Middle frontal gyrus (tissue), 1 donor: ENCODE results near the gene CHD9.

Source experiments
- DNase-seq: peaks from one replicate; pipeline ENCODE4 v3.0.0-alpha.2; 2015; ENCODE audit warnings: low spot score; ENCODE audit errors: extremely low spot score

The CHD9 gene

DNA sequence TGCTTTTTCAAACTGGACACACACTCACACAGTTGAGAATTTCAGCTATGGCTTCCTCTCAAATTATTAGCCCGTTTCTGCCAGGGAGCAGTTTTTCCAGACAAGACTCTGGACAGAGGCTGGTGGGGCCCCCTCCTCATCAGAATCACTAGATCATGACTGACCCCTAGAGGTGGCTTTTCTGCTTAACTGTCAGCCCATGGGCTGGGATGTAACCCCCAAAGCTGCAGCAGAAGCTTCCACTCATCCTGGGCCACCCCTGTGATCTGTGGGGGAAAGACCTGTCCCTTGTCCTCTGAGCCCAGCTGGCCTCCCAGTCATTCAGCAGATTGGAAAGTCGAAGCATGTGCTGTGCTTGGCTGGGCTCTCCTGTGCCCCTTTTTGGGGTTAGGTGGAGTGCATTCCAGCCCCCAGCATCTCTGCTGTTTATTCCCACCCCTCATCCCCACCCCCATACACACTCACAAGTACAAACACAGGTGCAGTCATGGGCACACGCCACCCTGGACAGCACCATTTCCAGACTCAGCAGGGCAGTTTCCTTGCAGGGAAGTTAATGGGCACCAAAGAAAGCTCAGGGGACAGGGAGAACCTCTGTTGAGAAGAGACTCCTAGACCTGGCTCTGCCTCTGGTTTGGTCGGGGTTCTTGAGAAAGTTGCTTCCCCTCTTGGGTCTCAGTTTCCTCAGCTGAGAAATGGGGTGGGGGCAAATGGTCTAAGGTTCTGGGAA is 301.9 kb downstream of the CHD9 start:
- no peak for DNase-seq

- DNase-seq = no peak
Observed at GRCh38 chr16:53357208-53357586, 302.4 kb downstream of the CHD9 start.

DNA sequence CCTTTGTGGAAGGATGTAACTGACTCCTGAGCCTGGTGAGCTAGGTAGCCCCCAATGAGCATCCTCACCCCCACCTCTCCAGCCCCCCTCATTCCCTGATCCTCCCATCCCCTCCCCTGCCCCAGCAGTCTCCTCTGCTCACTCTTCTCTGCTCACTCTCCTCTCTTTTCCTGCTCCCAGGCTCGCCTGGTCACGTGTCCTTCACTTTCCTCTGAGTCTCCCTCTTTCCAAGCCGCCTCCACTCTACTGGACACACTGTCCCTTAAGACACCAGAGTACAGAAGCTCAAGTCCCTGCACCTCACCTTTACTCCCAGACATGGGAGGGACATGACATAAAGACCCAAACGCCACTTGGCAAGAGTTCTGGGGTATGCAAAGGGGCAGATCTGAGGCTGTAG is 303.2 kb downstream of the CHD9 start:
- DNase-seq = no peak

DNA sequence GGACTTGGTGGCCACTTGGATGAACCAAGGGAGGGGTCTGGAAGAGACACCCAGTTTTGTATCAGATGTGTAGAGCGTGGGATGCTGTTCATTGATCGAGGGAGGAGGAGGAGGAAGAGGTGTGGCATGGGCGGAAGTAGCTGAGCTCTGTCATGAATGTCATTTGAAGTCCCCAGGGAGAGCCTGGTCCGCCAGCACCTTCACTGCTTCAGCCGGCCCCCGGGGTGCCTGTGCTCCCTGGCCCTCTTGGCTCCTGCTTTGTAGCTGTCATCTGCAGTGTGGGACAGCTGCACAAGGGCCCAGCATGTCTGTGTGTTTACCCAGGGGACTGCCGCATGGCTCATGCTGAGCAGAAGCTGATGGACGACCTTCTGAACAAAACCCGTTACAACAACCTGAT is 304.1 kb downstream of the CHD9 start:
- DNase-seq = no peak

- no peak for DNase-seq
Observed at GRCh38 chr16:53369921-53370320, 315.1 kb downstream of the CHD9 start.

DNA sequence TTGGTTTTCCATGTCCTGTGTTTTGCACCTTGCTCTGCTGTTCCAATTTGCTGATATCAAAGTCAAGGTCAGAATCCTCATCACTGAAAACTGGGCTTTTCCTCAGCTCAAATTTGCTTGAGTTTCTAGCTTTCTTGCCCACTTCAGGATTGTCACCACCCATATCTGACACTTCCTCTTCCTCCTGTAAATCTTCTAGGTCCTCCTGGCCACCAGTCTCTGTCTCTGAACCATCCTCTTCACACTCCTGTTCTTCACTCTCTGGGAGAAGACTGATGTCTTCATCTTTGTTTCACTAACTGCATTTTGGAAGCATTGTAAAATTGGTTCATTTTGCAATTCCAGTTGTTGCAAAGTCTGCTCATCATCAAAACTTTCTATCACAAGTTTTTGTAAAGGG is 316.0 kb downstream of the CHD9 start:
- DNase-seq = no peak

GRCh38 chr16:53372992-53373871 is 318.4 kb downstream of the CHD9 start:
- no peak for DNase-seq

GRCh38 chr16:53374800-53375199 is 320.0 kb downstream of the CHD9 start:
- DNase-seq = no peak

- DNase-seq = no peak
Observed at GRCh38 chr16:53378138-53378537, 323.3 kb downstream of the CHD9 start.
